Measurements from ENCODE around the gene IGF2.

GRCh38 chr11:2136209-2136951 lies 2.8 kb downstream of the IGF2 start:
- TF ChIP-seq CTCF (IDR thresholded peaks at IDR 0.05; ENCODE audit: poor library complexity, severe bottlenecking) (no peak), TAF1 (IDR thresholded peaks at IDR 0.05; ENCODE audit: low read depth) (no peak), EP300 (conservative IDR thresholded peaks at IDR 0.05; ENCODE audit: poor library complexity, severe bottlenecking) (no peak)
